Measurements from ENCODE around the gene REXO4. TPM values are rescaled to one million over a fixed set of nuclear protein-coding genes. Genes with fewer than 3 reads are reported as not detected.
A peak's percentile ranks its signal among the peaks of the same experiment; 100 is the strongest.

The REXO4 gene, protein sequence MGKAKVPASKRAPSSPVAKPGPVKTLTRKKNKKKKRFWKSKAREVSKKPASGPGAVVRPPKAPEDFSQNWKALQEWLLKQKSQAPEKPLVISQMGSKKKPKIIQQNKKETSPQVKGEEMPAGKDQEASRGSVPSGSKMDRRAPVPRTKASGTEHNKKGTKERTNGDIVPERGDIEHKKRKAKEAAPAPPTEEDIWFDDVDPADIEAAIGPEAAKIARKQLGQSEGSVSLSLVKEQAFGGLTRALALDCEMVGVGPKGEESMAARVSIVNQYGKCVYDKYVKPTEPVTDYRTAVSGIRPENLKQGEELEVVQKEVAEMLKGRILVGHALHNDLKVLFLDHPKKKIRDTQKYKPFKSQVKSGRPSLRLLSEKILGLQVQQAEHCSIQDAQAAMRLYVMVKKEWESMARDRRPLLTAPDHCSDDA
- total RNA-seq (10 to 100 TPM in 8 of 9 donors, 1 to 10 TPM in 1; 9.6 to 21.5 (median 13.7) TPM), polyA plus RNA-seq (10 to 100 TPM; 10.7 to 30.6 TPM)
- long read RNA-seq, donor 1, transcript REXO4-202 (8 exons, 2,360 nt): major isoform, 19 of 23 reads
- long read RNA-seq, donor 1, partial matches to known transcripts: 2 of 23 reads
- long read RNA-seq, donor 1, other reads (novel, unspliced or antisense): 2 of 23 reads
- long read RNA-seq, donor 2, transcript REXO4-202 (8 exons, 2,360 nt): major isoform, 20 of 32 reads
- long read RNA-seq, donor 2, partial matches to known transcripts: 8 of 32 reads
- long read RNA-seq, donor 2, other reads (novel, unspliced or antisense): 4 of 32 reads
- long read RNA-seq, donor 3, transcript REXO4-202 (8 exons, 2,360 nt): major isoform, 29 of 43 reads
- long read RNA-seq, donor 3, partial matches to known transcripts: 6 of 43 reads
- long read RNA-seq, donor 3, other reads (novel, unspliced or antisense): 8 of 43 reads

DNA sequence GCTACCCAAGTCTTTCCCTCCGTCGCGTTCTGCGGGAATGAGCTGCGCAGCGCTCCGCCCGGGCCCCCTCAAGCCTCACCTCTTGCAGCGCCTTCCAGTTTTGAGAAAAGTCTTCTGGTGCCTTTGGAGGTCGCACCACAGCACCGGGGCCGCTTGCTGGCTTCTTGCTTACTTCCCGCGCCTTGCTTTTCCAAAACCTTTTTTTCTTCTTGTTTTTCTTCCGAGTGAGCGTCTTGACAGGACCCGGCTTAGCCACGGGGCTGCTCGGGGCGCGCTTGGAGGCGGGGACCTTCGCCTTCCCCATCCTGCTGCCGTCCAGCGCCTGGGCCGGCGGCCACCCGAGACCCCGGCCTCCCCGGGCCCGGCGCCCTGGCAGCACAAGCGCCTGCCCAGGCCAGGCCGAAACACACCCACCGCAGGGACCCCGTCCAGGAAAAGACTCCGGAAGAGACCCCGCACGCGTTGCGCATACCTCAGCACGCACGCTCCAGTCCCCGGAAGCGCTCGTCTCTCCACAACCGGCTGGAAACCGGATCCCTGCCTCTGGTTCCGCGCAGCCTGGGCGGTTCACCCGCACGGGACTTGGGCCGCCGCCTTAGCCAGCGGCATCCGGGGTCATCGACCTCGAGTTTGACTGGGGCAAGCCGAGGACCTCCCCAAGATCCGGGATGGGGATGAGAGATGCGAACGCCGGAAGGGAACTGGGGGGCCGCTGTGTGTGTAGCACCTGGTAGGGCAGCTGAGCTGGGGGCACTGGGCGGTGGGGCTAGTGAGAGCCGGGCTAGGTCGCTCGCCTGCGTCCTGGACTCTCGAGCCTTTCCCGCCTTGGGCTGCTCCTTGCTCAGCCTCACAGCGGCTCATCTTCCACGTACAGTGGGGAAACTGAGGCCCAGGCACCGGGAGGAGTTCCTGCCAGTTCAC, at the start of gene REXO4:
REXO4 (minus strand) TSS at position 470 of the 921 bp plus-strand sequence; CDS start at position 304, 166 bp downstream.
- H3K4me3 ChIP-seq: peak within 1 kb of the TSS; percentile 68 to 97 (median 84)
- intact Hi-C loops (cut with DNase I): loop anchor here in 3 of 10 donors (2.0 to 10.0 kb wide), 3 partner anchors 40 to 47 kb away; partner anchors contain the start of genes STKLD1 (in 1 of the 3) and SURF4 (in 1 of the 3)
- peak in 1 of 2 donors; percentile 52 for TF ChIP-seq POLR2A (IDR thresholded peaks at IDR 0.05)
- TF ChIP-seq, protein P1, sequence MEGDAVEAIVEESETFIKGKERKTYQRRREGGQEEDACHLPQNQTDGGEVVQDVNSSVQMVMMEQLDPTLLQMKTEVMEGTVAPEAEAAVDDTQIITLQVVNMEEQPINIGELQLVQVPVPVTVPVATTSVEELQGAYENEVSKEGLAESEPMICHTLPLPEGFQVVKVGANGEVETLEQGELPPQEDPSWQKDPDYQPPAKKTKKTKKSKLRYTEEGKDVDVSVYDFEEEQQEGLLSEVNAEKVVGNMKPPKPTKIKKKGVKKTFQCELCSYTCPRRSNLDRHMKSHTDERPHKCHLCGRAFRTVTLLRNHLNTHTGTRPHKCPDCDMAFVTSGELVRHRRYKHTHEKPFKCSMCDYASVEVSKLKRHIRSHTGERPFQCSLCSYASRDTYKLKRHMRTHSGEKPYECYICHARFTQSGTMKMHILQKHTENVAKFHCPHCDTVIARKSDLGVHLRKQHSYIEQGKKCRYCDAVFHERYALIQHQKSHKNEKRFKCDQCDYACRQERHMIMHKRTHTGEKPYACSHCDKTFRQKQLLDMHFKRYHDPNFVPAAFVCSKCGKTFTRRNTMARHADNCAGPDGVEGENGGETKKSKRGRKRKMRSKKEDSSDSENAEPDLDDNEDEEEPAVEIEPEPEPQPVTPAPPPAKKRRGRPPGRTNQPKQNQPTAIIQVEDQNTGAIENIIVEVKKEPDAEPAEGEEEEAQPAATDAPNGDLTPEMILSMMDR (IDR thresholded peaks at IDR 0.05): peak in 1 of 12 donors; percentile 10
- no peaks in the 10 kb centered on the region for H3K9me3 ChIP-seq
- DNase-seq (peak; percentile 83 to 90 (median 86)), ATAC-seq (peak; percentile 88 to 98 (median 96))
- H3K36me3 ChIP-seq: peaks cover 0 to 34% (median 26%) of the 10 kb centered on the region in 9 donors
- H3K4me1 ChIP-seq: peaks cover 6 to 31% (median 19%) of the 10 kb centered on the region in 12 donors
- H3K27me3 ChIP-seq: no peaks in the 10 kb centered on the region
- peak within 1 kb of the TSS; percentile 29 to 92 (median 84) for H3K27ac ChIP-seq
- 0 to 1% (median 1%) methylated on average over 69 to 75 of the region's 75 CpGs for WGBS, 4 donors

DNA sequence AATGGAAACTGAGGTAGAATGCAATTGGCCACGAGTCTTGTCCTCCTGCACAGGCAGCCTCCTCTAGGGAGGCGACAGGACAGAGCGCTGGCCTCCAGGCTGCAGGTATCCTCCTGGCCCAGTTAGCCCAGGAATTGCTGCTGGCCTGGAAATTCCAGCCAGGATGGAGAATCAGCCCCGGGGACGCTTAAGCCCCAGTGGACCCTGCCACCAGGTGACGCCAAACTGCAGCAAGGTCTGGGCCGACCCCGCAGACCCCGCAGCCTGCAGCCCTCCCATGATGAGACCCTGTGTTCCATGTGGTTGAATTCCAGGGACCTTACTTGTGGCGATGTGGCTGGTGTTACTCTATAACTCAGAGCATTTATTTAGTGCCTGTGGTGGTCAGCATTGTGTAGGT, 49.3 kb upstream of the REXO4 start:
- Histone ChIP-seq H3K27ac (no peak overlapping the region), H3K4me1 (peaks cover 0 to 10% (median 0%) of the 10 kb centered on the region in 12 donors), H3K9me3 (no peaks in the 10 kb centered on the region), H3K36me3 (peaks cover 0 to 28% (median 8%) of the 10 kb centered on the region in 9 donors), H3K4me3 (no peak overlapping the region), H3K27me3 (no peaks in the 10 kb centered on the region)
- 85 to 90% (median 87%) methylated on average over 10 of the region's 10 CpGs for WGBS, 4 donors
- ATAC-seq (no peak), DNase-seq (no peak)
- intact Hi-C loops (cut with DNase I): loop anchor here in 1 of 10 donors (10.0 kb wide), 1 partner anchor 52 kb away; the partner anchor contains the start of gene REXO4
- TF ChIP-seq POLR2A (IDR thresholded peaks at IDR 0.05): no peak
- TF ChIP-seq, protein P1 (IDR thresholded peaks at IDR 0.05): no peak

DNA sequence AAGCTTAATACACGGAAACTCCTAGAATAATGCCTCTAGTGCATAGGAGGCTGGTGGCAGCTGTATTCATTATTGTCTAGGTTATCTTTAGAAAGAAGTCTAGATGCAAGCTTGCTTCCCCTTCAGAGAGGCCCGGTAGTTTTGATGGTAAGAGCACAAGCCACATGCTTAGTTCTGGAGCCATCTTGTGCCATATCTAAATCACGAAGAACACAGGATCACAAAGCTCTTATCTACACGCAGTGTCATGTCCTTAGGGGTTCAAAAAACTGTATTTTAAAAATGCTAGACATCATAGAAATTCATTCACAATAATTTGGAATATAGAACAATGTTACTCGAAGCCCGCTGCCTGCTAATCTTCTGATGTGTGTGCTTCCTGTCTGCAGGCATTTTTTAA, 48.2 kb upstream of the REXO4 start:
- intact Hi-C loops (cut with DNase I): loop anchor here in 1 of 10 donors (10.0 kb wide), 1 partner anchor 51 kb away; the partner anchor contains the start of gene REXO4
- TF ChIP-seq, protein P1 (IDR thresholded peaks at IDR 0.05): no peak
- no peak for TF ChIP-seq POLR2A (IDR thresholded peaks at IDR 0.05)
- Histone ChIP-seq H3K27ac (no peak overlapping the region), H3K4me1 (peaks cover 0 to 5% (median 1%) of the 10 kb centered on the region in 12 donors), H3K9me3 (no peaks in the 10 kb centered on the region), H3K36me3 (peaks cover 0 to 28% (median 3%) of the 10 kb centered on the region in 9 donors), H3K4me3 (no peak overlapping the region), H3K27me3 (no peaks in the 10 kb centered on the region)
- no peak for ATAC-seq
- 73 to 84% (median 75%) methylated on average over 6 of the region's 6 CpGs for WGBS, 4 donors
- no peak for DNase-seq

Data from heart left ventricle (tissue), 16 donors.